ENCODE results near the gene LIME1.

DNA sequence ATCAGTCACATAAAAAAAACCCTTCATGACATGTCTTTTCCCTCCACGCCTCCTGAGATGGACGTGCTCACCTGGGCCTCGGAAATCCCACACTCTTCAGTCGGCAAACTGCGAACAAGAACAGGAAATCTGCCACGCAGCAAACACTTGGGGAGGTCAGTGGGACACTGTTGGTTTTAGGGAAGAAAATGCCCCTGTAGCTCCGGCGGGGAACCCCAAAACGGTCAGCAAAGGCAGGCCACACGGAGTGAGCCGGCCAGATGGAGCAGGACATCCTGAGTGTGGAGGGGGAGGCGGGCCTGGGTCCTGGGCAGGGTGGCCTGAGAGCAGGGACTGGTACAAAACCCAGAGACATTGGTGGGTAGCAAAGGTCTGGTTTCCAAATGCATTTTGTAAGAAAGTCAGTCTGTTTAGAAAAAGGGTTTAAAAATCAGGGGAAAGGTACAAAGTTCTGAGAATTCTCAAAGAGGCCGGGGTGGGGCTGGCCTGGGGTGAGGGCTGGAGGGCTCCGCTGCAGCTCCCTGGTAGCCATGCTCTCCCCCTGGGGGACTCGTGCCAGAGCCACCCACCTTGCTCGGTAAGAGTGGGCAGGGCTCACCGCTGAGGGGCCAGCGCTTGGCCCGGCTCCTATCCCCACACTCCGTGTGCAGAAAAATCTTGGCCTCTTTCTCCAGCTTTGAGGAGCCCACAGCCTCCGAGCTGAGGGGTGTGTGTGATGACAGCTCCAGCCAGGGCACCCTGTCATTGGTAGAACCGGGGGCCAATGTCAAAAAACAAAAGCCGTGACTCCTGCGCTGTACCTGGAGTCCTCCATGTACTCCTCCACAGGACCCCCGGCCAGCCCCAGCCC, 8.3 kb downstream of the LIME1 start:
- no peak for TF ChIP-seq CTCF (IDR thresholded peaks at IDR 0.05)
- no peak for TF ChIP-seq POLR2A (IDR thresholded peaks at IDR 0.05)

Data from vagina (tissue), 2 donors.